GM18508 (cell line): ENCODE data around the gene RPS14.
"Not testable (repeated sequence)": the region's sequence is repeated elsewhere in the genome, so short reads cannot be mapped to it uniquely, and the experiment has no call there.

Experiments used
- ATAC-seq: cut with Tn5 transposase; IDR thresholded peaks from one replicate; pipeline ENCODE4 v1.9.1; 2021; ENCODE audit warnings: moderate number of reproducible peaks; ENCODE audit not compliant: insufficient read depth, unreplicated experiment

Gene RPS14

GRCh38 chr5:150419630-150420270 is 29.8 kb downstream of the RPS14 start:
- peak; percentile 55 for ATAC-seq

GRCh38 chr5:150413902-150414790 is 35.4 kb downstream of the RPS14 start:
- ATAC-seq: not testable (repeated sequence)

- no peak for ATAC-seq
Observed at GRCh38 chr5:150413176-150413901, 36.2 kb downstream of the RPS14 start.

- ATAC-seq: peak; percentile 50
Observed at GRCh38 chr5:150412319-150413175, 37.0 kb downstream of the RPS14 start, which contains the start of gene CD74. Gene CD74 (minus strand): TSS chr5:150412910. CDS start chr5:150412749, 161 bp downstream.

GRCh38 chr5:150411245-150411979 is 38.1 kb downstream of the RPS14 start:
- no peak for ATAC-seq

- no peak for ATAC-seq
Observed at GRCh38 chr5:150410524-150411244, 38.9 kb downstream of the RPS14 start.

- no peak for ATAC-seq
Observed at GRCh38 chr5:150409638-150410523, 39.7 kb downstream of the RPS14 start.

- ATAC-seq: no peak
Observed at GRCh38 chr5:150408231-150408943, 41.2 kb downstream of the RPS14 start.

GRCh38 chr5:150407096-150407720 is 42.3 kb downstream of the RPS14 start:
- no peak for ATAC-seq

GRCh38 chr5:150406723-150407095 is 42.8 kb downstream of the RPS14 start:
- no peak for ATAC-seq

- ATAC-seq: no peak
Observed at GRCh38 chr5:150406103-150406722, 43.3 kb downstream of the RPS14 start.

- ATAC-seq: no peak
Observed at GRCh38 chr5:150404941-150405816, 44.4 kb downstream of the RPS14 start.

- ATAC-seq: no peak
Observed at GRCh38 chr5:150404535-150404934, 45.0 kb downstream of the RPS14 start.

GRCh38 chr5:150404121-150404520 is 45.4 kb downstream of the RPS14 start:
- no peak for ATAC-seq

- no peak for ATAC-seq
Observed at GRCh38 chr5:150402901-150403342, 46.6 kb downstream of the RPS14 start.
